ENCODE results near the gene ADI1.

Gene ADI1

DNA sequence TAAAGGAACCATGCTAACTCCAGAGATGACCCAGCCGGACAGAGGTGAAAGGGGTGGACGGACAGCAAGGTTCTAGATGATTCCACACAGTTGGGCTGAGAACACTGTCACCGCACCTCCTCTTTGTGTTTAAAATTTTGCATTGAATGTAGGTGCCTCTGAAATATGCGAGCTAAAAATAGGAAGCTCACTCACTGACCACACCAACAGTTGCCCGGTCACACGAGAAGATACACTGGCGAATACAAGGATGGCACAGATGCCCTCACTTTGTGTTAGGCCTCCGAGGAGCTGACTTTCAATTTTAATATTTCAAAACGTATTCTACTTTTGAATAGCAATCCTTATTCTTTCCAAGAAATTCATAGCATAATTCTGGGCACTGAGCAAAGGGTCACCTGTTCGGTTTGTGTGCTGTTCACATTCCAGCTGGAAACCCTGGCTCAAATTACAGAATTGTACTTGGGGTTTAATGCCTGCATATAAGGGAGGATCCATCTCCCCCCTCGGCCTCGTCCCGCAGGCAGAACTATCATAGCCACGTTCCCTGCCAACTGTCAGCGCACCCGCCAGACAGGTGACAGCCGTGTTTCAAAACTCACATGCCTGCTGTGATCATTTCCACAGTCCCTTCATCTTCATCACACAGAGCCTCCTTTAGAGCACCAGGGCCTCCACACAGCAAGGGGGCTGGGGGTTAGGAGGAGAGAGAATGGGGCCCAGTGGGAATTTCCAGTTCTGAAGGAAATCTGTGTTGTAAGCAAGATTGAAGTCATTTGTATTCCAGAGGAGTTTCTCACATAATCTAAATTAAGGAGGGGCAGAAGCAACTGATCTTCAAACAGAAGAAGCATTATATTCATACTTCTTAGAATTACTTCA is 48.2 kb downstream of the ADI1 start:
- DNase-seq (ENCODE audit: low spot score) = no peak
- TF ChIP-seq, protein P1, sequence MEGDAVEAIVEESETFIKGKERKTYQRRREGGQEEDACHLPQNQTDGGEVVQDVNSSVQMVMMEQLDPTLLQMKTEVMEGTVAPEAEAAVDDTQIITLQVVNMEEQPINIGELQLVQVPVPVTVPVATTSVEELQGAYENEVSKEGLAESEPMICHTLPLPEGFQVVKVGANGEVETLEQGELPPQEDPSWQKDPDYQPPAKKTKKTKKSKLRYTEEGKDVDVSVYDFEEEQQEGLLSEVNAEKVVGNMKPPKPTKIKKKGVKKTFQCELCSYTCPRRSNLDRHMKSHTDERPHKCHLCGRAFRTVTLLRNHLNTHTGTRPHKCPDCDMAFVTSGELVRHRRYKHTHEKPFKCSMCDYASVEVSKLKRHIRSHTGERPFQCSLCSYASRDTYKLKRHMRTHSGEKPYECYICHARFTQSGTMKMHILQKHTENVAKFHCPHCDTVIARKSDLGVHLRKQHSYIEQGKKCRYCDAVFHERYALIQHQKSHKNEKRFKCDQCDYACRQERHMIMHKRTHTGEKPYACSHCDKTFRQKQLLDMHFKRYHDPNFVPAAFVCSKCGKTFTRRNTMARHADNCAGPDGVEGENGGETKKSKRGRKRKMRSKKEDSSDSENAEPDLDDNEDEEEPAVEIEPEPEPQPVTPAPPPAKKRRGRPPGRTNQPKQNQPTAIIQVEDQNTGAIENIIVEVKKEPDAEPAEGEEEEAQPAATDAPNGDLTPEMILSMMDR (IDR thresholded peaks at IDR 0.05; ENCODE audit: extremely low read depth, missing control alignments) = no peak

DNA sequence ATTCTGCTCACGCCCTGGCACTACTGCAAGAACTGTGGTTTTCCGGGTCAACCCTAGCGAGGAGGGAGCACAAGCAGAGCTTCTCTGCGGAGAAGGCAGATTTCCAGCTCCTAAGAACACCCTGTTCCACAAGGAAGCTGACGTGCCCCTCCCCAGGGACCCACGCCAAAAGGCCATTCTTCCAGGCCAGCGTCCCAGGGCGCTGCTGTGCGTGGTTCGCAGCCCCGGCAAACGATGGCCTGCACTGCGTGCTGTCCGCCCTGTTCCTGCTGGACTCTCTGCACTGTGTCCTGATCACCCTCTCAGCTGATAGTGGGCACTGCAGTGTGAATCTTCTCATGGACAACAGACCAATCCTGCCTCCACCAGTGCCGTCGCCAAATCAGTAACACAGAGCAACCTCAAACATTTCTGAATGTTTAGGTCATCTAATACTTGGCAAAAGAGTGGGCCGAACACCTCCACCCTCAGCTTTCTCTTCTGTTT is 49.1 kb downstream of the ADI1 start:
- TF ChIP-seq, protein P1 (IDR thresholded peaks at IDR 0.05; ENCODE audit: extremely low read depth, missing control alignments) = no peak
- no peak for DNase-seq (ENCODE audit: low spot score)

DNA sequence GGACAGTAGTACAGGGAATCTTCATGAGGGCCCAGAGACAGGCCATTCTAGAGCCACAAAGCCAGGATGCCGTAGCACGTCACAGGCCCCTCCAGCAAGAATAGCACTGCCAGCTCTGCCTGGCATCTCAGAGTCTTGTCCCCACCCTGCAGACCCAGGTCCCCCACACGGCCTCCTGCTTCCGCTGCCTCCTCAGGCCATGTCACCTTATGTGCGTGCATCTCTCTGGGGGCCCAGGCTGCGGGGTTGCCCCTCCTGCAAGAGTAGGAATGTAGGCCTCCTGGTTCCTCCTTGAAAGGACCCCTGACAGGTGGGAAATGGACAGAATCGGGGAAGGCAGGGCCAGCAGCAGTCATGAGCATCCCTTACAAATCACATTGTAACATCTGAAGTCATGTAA is 49.8 kb downstream of the ADI1 start:
- no peak for DNase-seq (ENCODE audit: low spot score)
- TF ChIP-seq, protein P1 (IDR thresholded peaks at IDR 0.05; ENCODE audit: extremely low read depth, missing control alignments) = no peak

DNA sequence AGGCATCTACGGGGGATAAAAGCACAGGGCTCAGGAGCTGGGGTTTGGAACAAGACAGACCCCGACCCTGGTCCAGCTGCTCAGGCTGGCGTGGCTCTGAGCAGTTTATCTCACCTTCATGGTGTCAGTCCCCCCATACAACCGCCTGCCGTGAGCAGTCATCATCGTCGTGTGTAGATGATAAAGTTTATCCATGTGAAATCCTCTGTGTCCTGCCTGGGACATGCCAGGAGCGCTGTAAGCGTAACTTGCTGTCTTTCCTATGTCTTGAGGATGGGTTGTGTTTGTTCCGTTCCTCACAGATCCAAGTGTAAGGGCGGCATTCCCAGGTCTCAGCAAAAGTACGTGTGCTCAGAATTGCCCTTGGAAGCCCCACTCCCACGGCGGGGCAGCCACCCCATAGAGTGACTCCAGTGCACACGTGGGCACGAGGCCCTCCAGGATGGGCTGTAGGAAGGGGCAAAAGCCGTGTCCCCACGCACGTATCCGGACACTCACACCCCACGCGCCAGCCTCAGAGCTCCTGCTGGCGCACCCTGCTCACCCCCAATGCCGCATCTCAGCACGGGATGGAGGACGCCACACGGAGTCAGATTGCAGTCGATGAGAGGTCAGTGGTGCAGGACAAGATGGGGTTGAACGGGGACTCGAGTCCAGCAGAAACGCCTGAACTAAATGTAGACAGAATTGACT is 50.9 kb downstream of the ADI1 start:
- no peak for DNase-seq (ENCODE audit: low spot score)
- TF ChIP-seq, protein P1 (IDR thresholded peaks at IDR 0.05; ENCODE audit: extremely low read depth, missing control alignments) = no peak

DNA sequence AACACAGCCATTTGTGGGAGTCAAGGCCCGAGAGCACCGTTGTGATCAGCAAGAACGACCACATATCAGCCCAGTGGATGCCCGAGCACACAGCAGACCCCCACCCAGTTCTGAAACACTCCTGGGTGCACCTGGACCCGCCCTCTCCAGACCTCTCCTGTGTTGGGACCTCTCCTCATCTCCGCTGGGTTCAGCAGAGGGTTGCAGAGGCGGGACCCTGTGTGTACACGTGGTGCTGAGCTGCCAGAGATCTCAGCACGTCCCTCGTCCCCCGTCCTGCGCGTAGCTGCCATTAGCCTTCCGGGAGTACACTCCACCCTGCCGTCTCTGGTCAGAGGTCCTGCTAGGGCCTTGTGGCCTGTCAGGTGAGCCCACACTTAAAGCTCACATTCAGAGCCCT is 51.7 kb downstream of the ADI1 start:
- DNase-seq (ENCODE audit: low spot score) = no peak
- TF ChIP-seq, protein P1 (IDR thresholded peaks at IDR 0.05; ENCODE audit: extremely low read depth, missing control alignments) = no peak

DNA sequence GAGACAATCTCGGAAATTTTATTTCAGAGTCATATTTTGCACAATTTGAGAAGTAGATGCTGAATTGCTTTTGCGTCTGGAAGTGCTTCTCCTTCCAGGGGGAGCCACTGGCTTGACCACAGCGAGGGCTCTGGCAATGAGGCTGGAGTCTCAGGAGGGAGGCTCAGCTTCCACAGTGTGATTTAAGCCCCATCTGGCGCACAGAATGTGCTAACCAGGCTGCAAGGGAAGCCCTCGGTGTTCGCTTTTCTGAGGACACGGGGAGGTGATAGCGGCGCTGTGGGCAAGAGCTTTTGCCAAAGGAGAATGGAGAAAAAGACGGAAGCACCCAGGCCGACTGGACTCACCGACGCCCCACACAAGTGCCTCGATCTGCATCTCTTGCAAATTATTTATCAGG is 52.4 kb downstream of the ADI1 start:
- no peak for DNase-seq (ENCODE audit: low spot score)
- TF ChIP-seq, protein P1 (IDR thresholded peaks at IDR 0.05; ENCODE audit: extremely low read depth, missing control alignments) = no peak

DNA sequence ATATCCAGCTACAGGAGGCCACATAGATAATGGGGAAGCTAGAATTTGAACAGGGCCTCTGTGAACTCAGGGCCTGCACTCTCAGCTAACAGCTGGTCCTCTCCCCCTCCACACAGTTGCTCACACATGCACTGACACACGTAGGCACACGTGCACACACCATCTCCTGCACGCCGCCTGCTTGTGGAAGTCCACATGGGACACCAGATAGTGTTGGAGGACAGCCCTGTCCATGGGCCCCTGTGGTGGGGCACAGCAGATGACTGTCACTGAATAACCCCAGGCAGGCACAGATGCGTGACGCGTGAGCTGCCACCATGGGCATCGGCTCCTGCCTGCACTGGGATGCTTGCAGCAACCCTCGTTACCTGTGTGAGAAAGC is 52.9 kb downstream of the ADI1 start:
- TF ChIP-seq, protein P1 (IDR thresholded peaks at IDR 0.05; ENCODE audit: extremely low read depth, missing control alignments) = no peak
- DNase-seq (ENCODE audit: low spot score) = no peak

Measured in GM20000 (cell line).